OCI-LY3 (cell line): ENCODE measurements around the gene RFC5.

Experiments
- H2AFZ ChIP-seq: fragments of 200-600, 300-600 bp; shearing (Covaris generic); 2 replicates; pipeline ENCODE4 v1.6.0; 2014; ENCODE audit warnings: antibody characterized with exemption, low read depth, low read length
- H3K27ac ChIP-seq: fragments of 200-600, 300-600 bp; sonication (generic); 2 replicates; pipeline ENCODE4 v1.5.1; 2014; ENCODE audit warnings: mild to moderate bottlenecking, low read length, moderate library complexity, mixed read lengths
- H3K27me3 ChIP-seq: fragments of 200-600, 300-600 bp; sonication (generic); 2 replicates; pipeline ENCODE4 v1.6.1; 2014; ENCODE audit warnings: low read depth, low read length, mixed read lengths
- H3K36me3 ChIP-seq: fragments of 200-600, 300-600 bp; sonication (generic); replicated peaks from 2 replicates; pipeline ENCODE3; 2014; ENCODE audit warnings: low read depth, low read length, mixed read lengths
- H3K4me1 ChIP-seq: fragments of 300-600, 200-600 bp; sonication (generic); 2 replicates; pipeline ENCODE4 v1.6.1; 2014; ENCODE audit warnings: low read length, mixed read lengths
- H3K4me2 ChIP-seq: fragments of 200-600, 300-600 bp; sonication (generic); 2 replicates; pipeline ENCODE4 v1.6.1; 2014; ENCODE audit warnings: low read length, mixed read lengths
- H3K4me3 ChIP-seq: fragments of 300-600, 200-600 bp; sonication (generic); 2 replicates; pipeline ENCODE4 v1.5.1; 2014; ENCODE audit warnings: antibody characterized with exemption, mild to moderate bottlenecking, low read length, moderate library complexity
- H3K79me2 ChIP-seq: fragments of 300-600, 200-600 bp; shearing (Covaris generic); 2 replicates; pipeline ENCODE4 v1.6.1; 2014; ENCODE audit warnings: mild to moderate bottlenecking, low read length, mixed read lengths
- H3K9ac ChIP-seq: fragments of 300-600, 200-600 bp; shearing (Covaris generic); 2 replicates; pipeline ENCODE4 v1.6.0; 2014; ENCODE audit warnings: mild to moderate bottlenecking, low read length, moderate library complexity
- H3K9me3 ChIP-seq: fragments of 200-600, 300-600 bp; shearing (Covaris generic); 2 replicates; pipeline ENCODE4 v1.6.1; 2014; ENCODE audit warnings: low read length, mixed read lengths; ENCODE audit not compliant: insufficient read depth
- H4K20me1 ChIP-seq: fragments of 200-600, 300-600 bp; sonication (generic); 2 replicates; pipeline ENCODE4 v1.6.1; 2016; ENCODE audit warnings: low read length, mixed read lengths; ENCODE audit not compliant: insufficient read depth
- EZH2phosphoT487 ChIP-seq: fragments of 200-600 bp; shearing (Covaris generic); IDR thresholded peaks from 2 replicates; pipeline ENCODE4 v1.6.1; 2018; ENCODE audit warnings: antibody characterized with exemption, mixed run types, low read depth
- TF ChIP-seq, protein P1 (sequence below): fragments of 200-600, 300-600 bp; sonication (generic); IDR thresholded peaks from 2 replicates; pipeline ENCODE4 v1.5.1; 2014; ENCODE audit warnings: antibody characterized with exemption, low read length, low read depth

The RFC5 gene

DNA sequence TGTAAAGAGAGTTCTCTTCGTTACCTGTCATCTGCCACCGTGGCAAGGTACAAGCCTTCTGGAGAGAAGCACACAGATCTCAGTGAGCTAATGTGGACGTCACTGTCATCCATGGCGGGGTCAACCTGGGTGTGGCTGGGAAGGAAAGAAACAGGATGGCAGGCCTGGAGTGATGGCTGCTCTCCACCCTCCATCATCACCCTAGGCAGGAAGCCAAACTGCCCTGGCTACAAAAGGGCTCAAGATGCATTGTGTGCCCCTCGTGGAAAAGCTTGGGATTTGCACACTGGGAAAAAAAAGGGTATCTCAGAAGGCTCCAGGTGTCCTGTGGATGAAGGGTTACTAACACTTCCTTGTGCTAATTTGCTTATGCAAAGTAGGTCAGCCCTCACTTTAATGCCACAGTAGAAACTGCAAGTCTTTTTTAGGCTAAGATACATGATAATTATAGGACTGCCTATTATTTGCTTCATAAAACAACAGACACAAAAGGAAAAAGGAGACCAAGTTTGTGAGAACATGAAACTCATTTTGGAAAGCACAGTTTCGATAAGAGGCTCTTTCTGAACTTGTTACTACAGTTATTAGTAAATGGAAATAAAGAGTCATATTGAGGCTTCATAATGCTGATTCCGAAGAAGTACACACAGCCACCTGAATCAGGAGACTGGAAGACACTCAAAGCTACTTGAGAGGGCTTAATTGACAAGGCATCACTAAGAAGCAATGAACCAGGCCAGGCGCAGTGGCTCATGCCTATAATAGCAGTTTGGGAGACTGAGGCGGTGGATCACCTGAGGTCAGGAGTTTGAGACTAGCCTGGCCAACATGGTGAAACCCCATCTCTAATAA is 18.9 kb downstream of the RFC5 start:
- H2AFZ ChIP-seq, result no peak overlapping the region
- H3K36me3 ChIP-seq, result peaks cover 64% of the 10 kb centered on the region
- H3K27me3 ChIP-seq, result no peaks in the 10 kb centered on the region
- peak overlapping the region; percentile 14; the same call in 1 of the 2 replicates for H3K9ac ChIP-seq
- no peaks in the 10 kb centered on the region for H3K79me2 ChIP-seq
- no peaks in the 10 kb centered on the region for H3K9me3 ChIP-seq
- H3K4me3 ChIP-seq, result peak overlapping the region; percentile 33; the same call in 1 of the 2 replicates
- peaks cover 23% of the 10 kb centered on the region for H3K4me1 ChIP-seq
- peak overlapping the region; percentile 83 for H3K27ac ChIP-seq
- peak overlapping the region; percentile 52 for H3K4me2 ChIP-seq
- TF ChIP-seq EZH2phosphoT487, result no peak
- H4K20me1 ChIP-seq, result peaks cover 8% of the 10 kb centered on the region

GRCh38 chr12:118036672-118037411 is 20.3 kb downstream of the RFC5 start:
- Histone ChIP-seq H3K4me3 (no peak overlapping the region), H3K4me2 (no peak overlapping the region), H3K4me1 (peaks cover 23% of the 10 kb centered on the region), H2AFZ (no peak overlapping the region), H3K27me3 (no peaks in the 10 kb centered on the region), H3K79me2 (no peaks in the 10 kb centered on the region), H3K36me3 (peaks cover 57% of the 10 kb centered on the region), H4K20me1 (peaks cover 8% of the 10 kb centered on the region), H3K27ac (no peak overlapping the region), H3K9ac (no peak overlapping the region), H3K9me3 (no peaks in the 10 kb centered on the region)
- TF ChIP-seq EZH2phosphoT487, result no peak
- TF ChIP-seq, protein P1, sequence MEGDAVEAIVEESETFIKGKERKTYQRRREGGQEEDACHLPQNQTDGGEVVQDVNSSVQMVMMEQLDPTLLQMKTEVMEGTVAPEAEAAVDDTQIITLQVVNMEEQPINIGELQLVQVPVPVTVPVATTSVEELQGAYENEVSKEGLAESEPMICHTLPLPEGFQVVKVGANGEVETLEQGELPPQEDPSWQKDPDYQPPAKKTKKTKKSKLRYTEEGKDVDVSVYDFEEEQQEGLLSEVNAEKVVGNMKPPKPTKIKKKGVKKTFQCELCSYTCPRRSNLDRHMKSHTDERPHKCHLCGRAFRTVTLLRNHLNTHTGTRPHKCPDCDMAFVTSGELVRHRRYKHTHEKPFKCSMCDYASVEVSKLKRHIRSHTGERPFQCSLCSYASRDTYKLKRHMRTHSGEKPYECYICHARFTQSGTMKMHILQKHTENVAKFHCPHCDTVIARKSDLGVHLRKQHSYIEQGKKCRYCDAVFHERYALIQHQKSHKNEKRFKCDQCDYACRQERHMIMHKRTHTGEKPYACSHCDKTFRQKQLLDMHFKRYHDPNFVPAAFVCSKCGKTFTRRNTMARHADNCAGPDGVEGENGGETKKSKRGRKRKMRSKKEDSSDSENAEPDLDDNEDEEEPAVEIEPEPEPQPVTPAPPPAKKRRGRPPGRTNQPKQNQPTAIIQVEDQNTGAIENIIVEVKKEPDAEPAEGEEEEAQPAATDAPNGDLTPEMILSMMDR, result no peak

DNA sequence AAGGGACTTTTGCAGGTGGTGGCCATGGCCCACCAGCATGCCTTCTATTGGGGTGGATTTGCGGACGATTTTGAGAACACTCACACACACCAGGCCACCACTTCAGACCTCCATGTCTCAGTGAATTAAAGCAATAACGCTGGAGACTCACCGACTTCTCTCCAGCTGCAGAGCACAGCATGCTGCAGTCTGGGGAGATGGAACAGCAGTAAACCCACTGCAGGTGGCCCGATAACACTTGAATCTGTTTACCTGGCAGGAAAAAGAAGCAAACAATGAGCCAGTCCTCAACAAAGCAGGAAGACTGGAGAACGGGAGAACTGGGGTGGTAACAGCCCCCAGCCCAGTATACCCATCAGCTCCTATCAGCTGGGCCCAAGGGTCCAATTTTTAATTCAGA is 21.6 kb downstream of the RFC5 start:
- no peak overlapping the region for H3K4me3 ChIP-seq
- H2AFZ ChIP-seq, result no peak overlapping the region
- H3K9me3 ChIP-seq, result no peaks in the 10 kb centered on the region
- TF ChIP-seq, protein P1, result no peak
- TF ChIP-seq EZH2phosphoT487, result no peak
- peaks cover 57% of the 10 kb centered on the region for H3K36me3 ChIP-seq
- H4K20me1 ChIP-seq, result peaks cover 8% of the 10 kb centered on the region
- H3K4me1 ChIP-seq, result peaks cover 23% of the 10 kb centered on the region
- H3K4me2 ChIP-seq, result no peak overlapping the region
- no peak overlapping the region for H3K27ac ChIP-seq
- no peak overlapping the region for H3K9ac ChIP-seq
- no peaks in the 10 kb centered on the region for H3K27me3 ChIP-seq
- H3K79me2 ChIP-seq, result no peaks in the 10 kb centered on the region

DNA sequence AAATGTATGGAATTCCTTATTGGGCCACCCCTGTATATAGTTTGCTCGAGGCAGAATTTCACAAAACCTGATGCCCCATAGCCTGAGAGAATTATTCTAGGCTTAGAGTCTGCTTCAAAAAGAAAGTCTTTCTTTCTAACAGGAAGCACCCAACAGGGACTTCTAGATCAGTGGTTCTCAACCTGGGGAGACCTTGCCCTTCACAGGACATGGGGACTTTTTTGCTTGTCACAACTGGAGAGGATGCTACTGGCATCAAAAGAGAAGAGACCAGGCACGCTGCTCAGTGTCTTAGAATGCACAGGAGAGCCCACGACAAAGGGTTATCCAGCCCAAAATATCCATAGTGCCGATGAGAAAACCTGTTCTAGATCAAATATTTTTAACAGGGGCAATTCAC is 25.6 kb downstream of the RFC5 start:
- Histone ChIP-seq H3K36me3 (peaks cover 29% of the 10 kb centered on the region), H3K27me3 (no peaks in the 10 kb centered on the region), H4K20me1 (no peaks in the 10 kb centered on the region), H3K27ac (no peak overlapping the region), H3K4me3 (no peak overlapping the region), H3K4me2 (no peak overlapping the region), H3K9ac (no peak overlapping the region), H3K4me1 (no peaks in the 10 kb centered on the region), H2AFZ (no peak overlapping the region), H3K79me2 (no peaks in the 10 kb centered on the region), H3K9me3 (no peaks in the 10 kb centered on the region)
- no peak for TF ChIP-seq EZH2phosphoT487
- TF ChIP-seq, protein P1, result no peak
